Lung (tissue), 12 donors: ENCODE results near the gene RFPL4AL1. TPM values are rescaled to one million over a fixed set of nuclear protein-coding genes. Genes with fewer than 3 reads are reported as not detected.

Experiments used
- ATAC-seq: fragments of 200-7000 bp; cut with Tn5 transposase; one replicate; pipeline ENCODE4 v1.9.1; 2020; ENCODE audit warnings: moderate number of reproducible peaks; ENCODE audit not compliant: insufficient read depth, low FRiP score
- DNase-seq, 3 donors: peaks; one replicate each; pipeline ENCODE4 v3.0.0-alpha.2; 2013 to 2017
- H3K27ac ChIP-seq, 2 donors: one replicate each; pipeline ENCODE4 v1.5.1; 2013; ENCODE audit warnings: mild to moderate bottlenecking in 2 of 2, moderate library complexity in 2 of 2, control low read depth in 1 of 2, inconsistent platforms in 1 of 2, low read depth in 1 of 2, low read length in 1 of 2
- H3K27me3 ChIP-seq, 3 donors: one replicate each; pipeline ENCODE4 v1.5.1; 2013; ENCODE audit warnings: low read length in 2 of 3; ENCODE audit not compliant: control insufficient read depth in 3 of 3, insufficient read depth in 3 of 3
- H3K36me3 ChIP-seq, 4 donors: one replicate each; pipeline ENCODE4 v1.5.1; 2013; ENCODE audit warnings: low read length in 4 of 4, mild to moderate bottlenecking in 1 of 4, moderate library complexity in 1 of 4; ENCODE audit not compliant: control insufficient read depth in 4 of 4, insufficient read depth in 4 of 4
- H3K4me1 ChIP-seq, 5 donors: one replicate each; pipeline ENCODE4 v1.5.1; 2013; ENCODE audit warnings: low read length in 5 of 5, mild to moderate bottlenecking in 2 of 5, moderate library complexity in 1 of 5; ENCODE audit not compliant: control insufficient read depth in 5 of 5, insufficient read depth in 5 of 5
- H3K4me3 ChIP-seq: one replicate; pipeline ENCODE4 v1.5.1; 2013; ENCODE audit warnings: mild to moderate bottlenecking, control low read depth, moderate library complexity
- H3K9ac ChIP-seq, 2 donors: one replicate each; pipeline ENCODE4 v1.5.1; 2013; ENCODE audit warnings: low read length in 2 of 2, control low read depth in 1 of 2; ENCODE audit not compliant: insufficient read depth in 1 of 2
- H3K9me3 ChIP-seq, 4 donors: one replicate each; pipeline ENCODE4 v1.5.1; 2013; ENCODE audit warnings: low read length in 3 of 4, mild to moderate bottlenecking in 1 of 4, moderate library complexity in 1 of 4; ENCODE audit not compliant: control insufficient read depth in 4 of 4, insufficient read depth in 3 of 4
- CTCF ChIP-seq: IDR thresholded peaks from 2 replicates; pipeline ENCODE4 v1.5.1; 2012; ENCODE audit warnings: mild to moderate bottlenecking; ENCODE audit errors: control extremely low read depth, extremely low read depth
- WGBS, 2 donors: extraction: QIAGEN DNeasy Blood & Tissue Kit; methylation state at CpG; one replicate each; pipeline ENCODE4 v1.1.7; 2013; 5-methylcytosine and 5-hydroxymethylcytosine counted together
- polyA plus RNA-seq, 2 donors: library from polyadenylated mRNA; stranded (reverse); fragments of 200-250 nt; gene quantifications; one replicate each; pipeline ENCODE4 v1.2.1, GENCODE V29; 2013
- total RNA-seq, 2 donors: library from RNA; depleted of rRNA in 1 of 2; stranded (reverse); fragments of >200 nt in 1 of 2; gene quantifications; one replicate each; pipeline ENCODE4 v1.2.1, GENCODE V29; 2014 to 2021
- donor health status: control.
- donor health status: control.
- donor health status: Bipolar disorder and iron deficiency.
- donor health status: healthy.
- donor health status: DM: yes; HTN: yes; CAD: no.

RFPL4AL1 gene
- total and polyA plus RNA-seq, 4 donors, result not detected

- TF ChIP-seq CTCF, result no peak
- H3K9me3 ChIP-seq, result peaks cover 0 to 2% (median 0%) of the 10 kb centered on the region in 4 donors
- ATAC-seq, result no peak
- whole genome bisulfite sequencing, 2 donors, result 77 to 79% methylated on average over 5 of the region's 5 CpGs
- no peaks in the 10 kb centered on the region for H3K4me1 ChIP-seq
- H3K27ac ChIP-seq, result no peak overlapping the region
- no peaks in the 10 kb centered on the region for H3K27me3 ChIP-seq
- H3K4me3 ChIP-seq, result no peak overlapping the region
- no peak for DNase-seq
- no peak overlapping the region for H3K9ac ChIP-seq
- H3K36me3 ChIP-seq, result no peaks in the 10 kb centered on the region
These were observed 12.2 kb downstream of the RFPL4AL1 start for GRCh38 chr19:55781112-55781511.

GRCh38 chr19:55795021-55795420, 26.1 kb downstream of the RFPL4AL1 start:
- no peak for ATAC-seq

GRCh38 chr19:55801416-55801815, 32.5 kb downstream of the RFPL4AL1 start:
- Histone ChIP-seq H3K9ac (no peak overlapping the region), H3K27ac (no peak overlapping the region), H3K27me3 (no peaks in the 10 kb centered on the region), H3K9me3 (peaks cover 0 to 2% (median 0%) of the 10 kb centered on the region in 4 donors), H3K4me3 (no peak overlapping the region), H3K36me3 (no peaks in the 10 kb centered on the region), H3K4me1 (peaks cover 0 to 2% (median 0%) of the 10 kb centered on the region in 5 donors)
- DNase-seq, result no peak
- WGBS, 2 donors, result 65 to 69% methylated on average over 7 of the region's 7 CpGs
- ATAC-seq, result no peak
- no peak for TF ChIP-seq CTCF

More at GRCh38 chr19:55795021-55795420, 26.1 kb downstream of the RFPL4AL1 start:
- WGBS, 2 donors, result 90% methylated on average over 11 of the region's 11 CpGs
- no peak overlapping the region for H3K27ac ChIP-seq
- no peak for DNase-seq
- H3K27me3 ChIP-seq, result no peaks in the 10 kb centered on the region
- H3K9ac ChIP-seq, result no peak overlapping the region
- no peaks in the 10 kb centered on the region for H3K36me3 ChIP-seq
- TF ChIP-seq CTCF, result no peak
- no peaks in the 10 kb centered on the region for H3K4me1 ChIP-seq
- no peak overlapping the region for H3K4me3 ChIP-seq
- no peaks in the 10 kb centered on the region for H3K9me3 ChIP-seq

DNA sequence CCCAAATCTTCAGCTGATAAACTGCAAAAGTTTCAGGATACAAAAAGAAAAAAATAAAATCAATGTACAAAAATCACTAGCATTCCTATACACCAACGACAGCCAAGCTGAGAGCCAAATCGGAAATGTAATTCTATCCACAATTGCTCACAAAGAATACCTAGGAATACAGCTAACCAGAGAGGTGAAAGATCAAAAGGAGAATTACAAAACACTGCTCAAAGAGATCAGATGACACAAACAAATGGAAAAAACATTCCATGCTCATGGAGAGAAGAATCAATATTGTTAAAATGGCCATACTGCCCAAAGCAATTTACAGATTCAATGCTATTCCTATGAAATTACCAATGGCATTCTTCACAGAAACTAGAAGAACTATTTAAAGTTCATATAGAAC, 33.4 kb downstream of the RFPL4AL1 start:
- TF ChIP-seq CTCF, result no peak
- H3K27ac ChIP-seq, result no peak overlapping the region
- no peaks in the 10 kb centered on the region for H3K36me3 ChIP-seq
- no peak overlapping the region for H3K9ac ChIP-seq
- peaks cover 0 to 2% (median 0%) of the 10 kb centered on the region in 5 donors for H3K4me1 ChIP-seq
- 85 to 90% methylated on average over 2 of the region's 2 CpGs for WGBS, 2 donors
- DNase-seq (no peak), ATAC-seq (no peak)
- peaks cover 0 to 2% (median 0%) of the 10 kb centered on the region in 4 donors for H3K9me3 ChIP-seq
- H3K27me3 ChIP-seq, result no peaks in the 10 kb centered on the region
- no peak overlapping the region for H3K4me3 ChIP-seq
